Stimulated activated CD4-positive, alpha-beta T cell treated with anti-CD3 and anti-CD28 coated beads, Interleukin-4, amount 100 ng/mL, for 1 hour (primary cell): ENCODE measurements around the gene SLC24A3.

ENCODE experiments used
- DNase-seq: peaks from one replicate; pipeline ENCODE4 v3.0.0-alpha.2; 2020

Gene SLC24A3

DNA sequence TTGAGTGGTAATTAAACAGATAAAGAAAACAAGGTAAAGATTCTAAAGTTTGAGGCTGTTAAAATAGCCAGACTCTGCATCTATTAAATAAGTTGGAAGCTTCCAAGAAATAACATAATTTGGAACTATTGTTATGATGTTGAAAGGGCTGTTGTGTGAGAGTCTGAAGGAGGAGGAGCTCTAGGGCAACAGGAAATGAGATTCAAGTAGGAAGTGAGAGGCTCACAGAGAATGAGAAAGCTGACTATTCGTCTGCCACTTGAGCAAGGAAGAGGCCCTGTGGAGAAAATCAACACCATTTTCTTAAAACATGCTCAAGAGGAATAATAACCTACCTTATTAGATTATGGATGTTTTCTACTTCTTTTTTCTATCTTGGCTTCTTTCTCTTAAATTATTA lies 185.2 kb downstream of the SLC24A3 start:
- no peak for DNase-seq

DNA sequence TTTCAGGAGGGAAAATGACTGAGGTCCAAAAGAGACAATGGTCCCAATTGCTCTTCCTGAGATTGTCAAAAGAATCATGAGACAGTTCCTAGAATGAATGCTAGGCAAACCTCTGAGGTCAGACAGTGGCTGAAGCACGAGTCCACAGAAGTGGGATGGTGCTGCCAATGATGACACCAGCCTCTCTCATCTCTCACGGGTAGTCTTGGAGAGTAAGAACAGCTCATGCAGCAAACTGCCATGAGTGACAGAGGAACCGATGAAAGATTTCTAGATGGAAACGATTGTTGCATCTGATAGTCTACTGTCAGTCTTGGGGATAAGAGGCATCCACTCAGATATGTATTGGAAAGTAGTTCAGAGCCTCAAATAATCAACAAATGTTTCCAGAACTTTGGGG lies 188.7 kb downstream of the SLC24A3 start:
- DNase-seq, result no peak

GRCh38 chr20:19403549-19403948 lies 191.1 kb downstream of the SLC24A3 start:
- DNase-seq, result no peak

- no peak for DNase-seq
These were observed 192.4 kb downstream of the SLC24A3 start for GRCh38 chr20:19404826-19405225.

DNA sequence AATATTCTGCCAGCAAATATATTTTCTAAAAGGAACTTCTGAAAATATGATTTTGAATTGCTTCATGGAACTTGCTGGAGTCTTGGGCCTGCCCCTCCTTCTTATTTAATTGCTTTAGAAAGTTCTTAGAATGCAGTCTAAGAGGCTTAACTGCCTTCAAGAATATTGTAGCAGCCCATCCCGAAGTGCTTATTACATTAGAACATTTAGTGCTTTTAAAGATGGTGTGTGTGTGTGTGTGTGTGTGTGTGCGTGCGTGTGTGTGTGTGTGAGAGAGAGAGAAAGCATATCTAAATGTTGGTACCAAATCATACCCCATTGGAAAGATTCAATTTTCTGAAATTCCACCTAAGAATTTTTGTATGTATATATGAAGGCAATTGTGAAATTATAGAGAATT lies 193.5 kb downstream of the SLC24A3 start:
- no peak for DNase-seq

DNA sequence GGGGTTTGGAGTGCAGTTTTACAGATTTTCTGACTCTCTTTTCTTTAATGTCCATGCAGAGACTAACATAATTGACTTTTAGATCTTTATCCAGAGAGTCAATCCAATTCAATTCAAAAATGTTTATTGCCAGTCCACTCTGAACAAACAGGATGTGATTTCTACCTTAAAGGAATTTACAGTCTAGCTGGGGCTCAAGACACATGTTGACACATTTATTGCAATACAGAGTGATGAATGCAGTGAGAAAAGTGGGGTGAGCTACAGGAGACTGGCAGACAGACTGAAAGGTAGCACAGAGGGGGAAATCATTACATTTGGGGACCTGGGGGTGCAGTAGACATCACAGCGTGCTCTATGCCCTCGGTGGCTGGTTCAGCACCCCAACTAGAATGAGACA lies 193.9 kb downstream of the SLC24A3 start:
- DNase-seq, result no peak

GRCh38 chr20:19407196-19407595 lies 194.8 kb downstream of the SLC24A3 start:
- DNase-seq, result no peak

DNA sequence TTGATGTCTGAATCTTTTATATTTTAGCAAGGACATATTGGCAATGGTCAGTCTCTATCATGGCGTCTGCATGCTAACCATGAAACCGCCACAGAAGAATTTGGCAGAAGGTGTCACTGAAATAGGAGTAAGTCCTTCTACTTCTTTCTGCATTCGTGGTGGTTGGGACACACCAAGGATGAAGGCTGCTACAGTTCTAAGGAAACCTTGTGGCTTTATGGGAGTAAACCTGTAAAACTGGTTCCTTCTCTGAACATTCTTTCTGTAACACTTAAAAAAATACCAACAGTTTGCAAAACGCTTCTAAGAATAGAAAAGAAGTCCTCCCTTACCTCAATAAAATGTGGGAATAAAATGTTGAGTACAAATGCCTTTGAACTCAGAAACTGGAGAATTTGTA lies 195.3 kb downstream of the SLC24A3 start:
- DNase-seq, result no peak

DNA sequence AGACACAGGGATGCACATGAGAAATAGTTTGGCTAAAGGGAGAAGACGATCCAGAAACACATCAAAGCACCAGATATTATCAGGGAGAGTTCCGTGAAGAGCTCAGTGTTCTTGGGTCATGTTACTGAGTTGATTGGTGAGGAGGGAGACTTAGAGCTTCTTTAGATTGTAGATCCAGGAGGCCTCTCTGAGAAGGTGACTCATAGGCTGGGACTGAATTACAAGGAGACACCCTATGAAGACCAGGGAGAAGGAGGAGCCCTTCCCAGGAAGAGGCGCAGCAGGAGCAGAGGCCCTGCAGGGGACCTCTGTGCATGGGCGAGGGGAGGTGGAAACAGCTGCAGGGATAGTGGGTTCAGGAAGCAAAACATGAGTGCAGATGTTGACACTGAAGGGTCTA lies 196.5 kb downstream of the SLC24A3 start:
- DNase-seq, result no peak

- DNase-seq, result no peak
These were observed 199.4 kb downstream of the SLC24A3 start for GRCh38 chr20:19411811-19412210.

- DNase-seq, result no peak
These were observed 199.8 kb downstream of the SLC24A3 start for GRCh38 chr20:19412254-19412653.

DNA sequence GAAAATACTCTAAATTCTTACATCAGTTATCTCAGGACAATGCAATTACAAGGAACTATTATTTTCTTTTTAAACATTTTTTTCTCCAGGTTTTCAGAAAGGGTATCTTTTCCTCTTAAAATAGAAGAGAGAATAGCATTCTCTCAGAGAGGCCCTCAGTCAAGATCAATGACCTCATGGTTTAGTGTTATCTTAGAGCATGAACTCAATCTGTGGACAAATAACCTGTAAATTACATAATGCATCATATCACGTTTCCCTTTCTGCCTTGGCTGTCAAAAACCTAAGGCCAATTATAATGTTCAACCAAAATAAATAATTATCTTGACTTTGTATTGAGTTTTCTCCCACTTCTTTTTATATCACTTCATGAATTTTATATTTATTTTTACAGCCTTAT lies 202.2 kb downstream of the SLC24A3 start:
- no peak for DNase-seq

GRCh38 chr20:19415786-19416185 lies 203.3 kb downstream of the SLC24A3 start:
- DNase-seq, result no peak

DNA sequence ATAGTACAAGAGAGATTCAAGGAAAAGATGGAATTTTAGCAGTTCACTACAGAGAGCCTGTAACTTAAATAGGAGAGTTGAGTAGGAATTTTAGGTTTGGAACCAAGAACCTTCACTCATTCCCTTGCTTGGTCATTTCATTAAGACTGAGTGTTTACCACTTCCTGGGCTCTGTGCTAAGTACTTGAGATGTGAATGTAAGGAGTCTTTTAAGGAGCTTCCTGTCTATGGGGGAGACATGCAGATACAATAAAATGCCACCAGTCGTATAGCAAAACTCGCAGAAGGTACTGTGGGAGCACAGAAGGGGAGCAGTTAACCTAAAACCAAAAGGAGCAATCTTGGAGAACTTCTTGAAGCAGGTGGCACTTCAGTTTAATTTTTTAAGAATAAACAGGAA lies 204.2 kb downstream of the SLC24A3 start:
- DNase-seq, result no peak

- no peak for DNase-seq
These were observed 207.0 kb downstream of the SLC24A3 start for GRCh38 chr20:19419396-19419795.

DNA sequence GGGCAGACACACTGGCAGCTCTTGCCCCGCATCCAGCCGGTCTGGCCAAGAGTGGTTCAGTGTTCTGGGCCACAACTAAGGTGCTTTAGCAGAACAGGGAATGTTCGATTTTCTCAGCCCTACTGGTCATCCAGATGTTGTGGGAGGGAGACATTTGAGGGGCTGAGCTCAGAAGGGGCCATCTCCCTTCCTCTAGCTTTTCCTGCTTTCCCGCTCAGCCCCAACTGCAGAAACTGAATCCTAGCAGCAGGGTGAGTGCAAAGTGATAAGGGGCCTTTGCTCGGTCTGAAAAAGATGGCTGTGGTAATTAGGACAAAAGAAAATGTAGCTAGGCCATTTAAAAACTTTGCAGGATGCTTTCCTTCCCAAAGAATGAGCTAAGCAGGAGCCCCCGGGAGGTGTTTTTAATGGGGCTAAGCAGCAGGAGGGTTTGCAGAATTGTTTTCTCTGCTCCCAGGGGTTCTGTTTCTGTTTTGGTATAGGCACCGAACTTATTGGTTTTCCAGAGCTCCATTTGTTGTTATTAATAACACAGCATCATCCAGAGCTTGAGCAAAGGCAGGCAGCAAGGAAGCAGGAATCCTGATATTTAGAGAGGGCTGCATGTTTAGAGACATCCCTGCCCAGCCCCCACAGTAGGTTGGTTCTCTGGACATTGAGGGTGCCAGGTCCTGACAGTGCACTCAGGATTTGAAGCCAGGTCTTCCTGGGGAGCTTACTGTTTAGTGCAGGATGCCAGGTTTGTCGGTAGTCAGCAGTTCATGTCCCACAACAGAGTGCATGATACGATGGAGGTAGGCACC lies 210.9 kb downstream of the SLC24A3 start:
- DNase-seq, result no peak

GRCh38 chr20:19423900-19424620 lies 211.6 kb downstream of the SLC24A3 start:
- DNase-seq, result no peak

DNA sequence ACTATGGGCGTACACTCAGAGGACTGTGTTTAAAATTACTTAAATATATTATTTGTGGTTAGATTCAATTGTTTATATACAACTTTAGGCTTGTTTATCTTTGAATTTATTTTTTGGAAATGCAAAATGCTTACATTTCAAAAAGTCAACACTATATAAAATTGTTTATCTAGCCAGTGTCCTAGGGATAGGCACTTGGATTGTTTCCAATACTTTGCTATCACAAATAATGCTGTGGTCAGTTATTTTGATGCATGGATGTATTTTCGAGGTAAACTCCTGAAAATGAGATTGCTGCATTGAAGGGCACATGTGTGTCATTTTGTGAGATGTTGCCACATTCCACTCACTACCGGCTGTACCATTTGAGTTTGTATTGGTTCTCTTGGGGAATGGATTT lies 213.9 kb downstream of the SLC24A3 start:
- no peak for DNase-seq

DNA sequence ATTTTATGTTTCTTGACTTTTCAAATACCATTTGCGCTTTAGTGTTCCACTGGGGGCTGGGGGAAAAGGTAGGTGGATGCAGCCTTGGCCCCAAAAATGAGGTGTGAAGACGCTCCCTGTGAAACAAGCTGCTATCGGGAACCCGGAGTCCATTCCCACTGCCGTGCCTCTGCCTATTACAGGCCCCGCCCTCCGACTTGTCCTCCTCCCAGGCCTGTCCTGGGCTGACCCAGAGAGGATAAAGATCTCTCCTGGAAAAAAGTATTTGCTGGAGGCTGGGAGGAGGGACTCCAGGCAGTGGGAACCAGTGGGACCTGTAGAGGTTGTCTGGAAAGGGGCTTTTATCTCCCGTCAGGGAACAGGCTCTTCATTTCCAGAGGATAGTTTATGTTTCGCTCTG lies 215.0 kb downstream of the SLC24A3 start:
- DNase-seq, result no peak

- DNase-seq, result no peak
These were observed 215.5 kb downstream of the SLC24A3 start for GRCh38 chr20:19427913-19428312.

DNA sequence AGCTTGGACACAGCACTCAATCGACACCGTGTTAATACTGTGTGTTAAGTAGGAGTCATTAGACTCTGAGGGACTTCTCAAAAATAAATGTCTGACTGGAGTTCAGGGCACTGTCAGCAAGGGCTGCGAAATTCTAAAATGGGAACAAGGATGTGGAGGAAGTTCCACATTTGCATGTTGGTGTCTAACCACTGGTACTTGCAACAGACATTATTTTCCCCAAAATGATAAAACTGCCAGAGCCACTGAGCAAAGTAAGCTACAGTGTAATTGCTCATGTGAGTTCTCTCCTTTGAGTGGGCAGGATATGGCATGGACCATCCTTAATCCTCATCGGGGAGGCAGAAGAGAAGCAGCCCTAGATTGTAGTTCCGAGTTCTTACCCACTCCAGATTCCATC lies 215.9 kb downstream of the SLC24A3 start:
- no peak for DNase-seq

GRCh38 chr20:19429538-19429937 lies 217.1 kb downstream of the SLC24A3 start:
- DNase-seq, result no peak

DNA sequence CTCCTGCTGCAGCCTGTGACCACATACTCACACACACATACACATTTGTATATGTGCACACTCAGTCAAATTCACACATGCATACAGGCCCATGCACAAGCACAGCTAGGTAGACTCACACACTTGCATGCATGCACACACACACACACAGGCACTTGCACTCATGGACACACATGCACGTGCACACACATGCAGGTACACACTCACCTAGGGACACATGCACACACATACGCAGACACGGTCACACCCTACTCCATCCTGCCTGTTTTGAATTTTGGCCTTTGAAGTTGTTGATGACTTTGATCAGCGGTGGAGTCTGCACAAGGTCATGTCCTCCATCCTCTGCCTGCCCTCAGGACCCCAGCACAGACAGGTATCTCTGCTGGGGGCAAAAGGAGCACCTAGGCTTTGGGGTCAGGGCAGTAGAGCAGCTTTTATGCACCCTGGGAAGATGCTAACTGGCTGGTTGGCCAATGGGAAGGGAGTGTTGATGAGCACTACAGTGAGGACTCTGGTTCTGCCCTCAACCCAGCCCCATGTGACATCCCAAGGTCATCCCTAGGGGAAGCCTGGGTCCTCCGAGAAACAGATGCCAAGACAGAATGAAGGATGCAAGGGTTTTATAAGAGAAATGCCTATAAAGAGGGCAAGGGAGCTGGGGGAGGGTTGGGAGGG lies 218.3 kb downstream of the SLC24A3 start:
- DNase-seq, result no peak

DNA sequence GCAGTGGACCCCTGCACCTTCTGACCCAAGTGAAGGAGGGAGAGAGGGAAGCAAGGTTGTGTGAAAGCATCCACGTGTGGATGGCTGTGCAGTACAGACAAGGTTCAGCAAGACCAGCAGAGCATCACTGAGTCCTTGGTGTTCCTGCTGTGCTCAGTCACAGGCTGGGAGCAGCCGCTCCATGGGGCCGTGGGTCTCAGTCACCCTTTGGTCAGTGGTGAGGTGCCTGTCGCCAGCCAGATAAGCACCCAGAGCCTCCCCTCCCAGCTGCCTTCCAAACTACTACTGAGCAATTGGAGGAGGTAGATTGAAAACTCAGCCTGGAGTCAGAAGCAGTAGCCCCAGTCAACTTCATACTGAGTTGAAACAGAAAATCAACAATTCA lies 218.9 kb downstream of the SLC24A3 start:
- DNase-seq, result no peak
